Right lobe of liver (tissue), 6 donors: ENCODE results near the gene COL4A1. TPM values are rescaled to one million over a fixed set of nuclear protein-coding genes. Genes with fewer than 3 reads are reported as not detected.
"Not testable (repeated sequence)": the region's sequence is repeated elsewhere in the genome, so short reads cannot be mapped to it uniquely, and the experiment has no call there.

Source experiments
- ATAC-seq, 4 donors: fragments of 200-7000 bp; cut with Tn5 transposase; one replicate each; pipeline ENCODE4 v1.9.1; 2020; ENCODE audit warnings: mild to moderate bottlenecking in 4 of 4, moderate library complexity in 4 of 4
- DNase-seq, 3 donors: peaks; one replicate each; pipeline ENCODE4 v3.0.0-alpha.2; 2020
- H3K27ac ChIP-seq, 3 donors: fragments of 200-600 bp; one replicate each; pipeline ENCODE4 v1.8.0; 2022
- H3K27me3 ChIP-seq, 2 donors: fragments of 200-600 bp; one replicate each; pipeline ENCODE4 v1.8.0; 2022
- H3K36me3 ChIP-seq, 4 donors: fragments of 200-600 bp; sonication (generic) in 1 of 4; one replicate each; pipeline versions ENCODE4 v1.5.1 to v1.8.0; 2017 to 2022; ENCODE audit warnings: control low read depth in 1 of 4
- H3K4me1 ChIP-seq, 4 donors: fragments of 200-600 bp; sonication (generic) in 1 of 4; one replicate each; pipeline versions ENCODE4 v1.5.1 to v1.8.0; 2017 to 2022; ENCODE audit warnings: control low read depth in 1 of 4
- H3K4me3 ChIP-seq, 3 donors: fragments of 200-600 bp; one replicate each; pipeline ENCODE4 v1.8.0; 2022
- H3K9me3 ChIP-seq, 4 donors: fragments of 200-600 bp; sonication (generic) in 1 of 4; one replicate each; pipeline versions ENCODE4 v1.5.1 to v1.8.0; 2017 to 2022; ENCODE audit warnings: control low read depth in 1 of 4
- POLR2A ChIP-seq: fragments of 450-650 bp; IDR thresholded peaks from one replicate; pipeline ENCODE4 v1.6.1; 2017; ENCODE audit warnings: antibody characterized with exemption, mild to moderate bottlenecking
- WGBS: methylation state at CpG from one replicate; pipeline ENCODE4 v1.1.6; 2018; ENCODE audit warnings: low coverage, low lambda C conversion rate; ENCODE audit not compliant: insufficient coverage; ENCODE audit errors: missing lambda C conversion rate; 5-methylcytosine and 5-hydroxymethylcytosine counted together
- intact Hi-C, 2 donors: fragments of 100-400 bp; cut with DNase I; formaldehyde crosslinking; loops; one replicate each; pipeline versions ENCODE4 v1.11.2 to v1.14.1; 2022
- total RNA-seq, 6 experiments: library from RNA; depleted of rRNA in 2 of 6; stranded (reverse); fragments of >200 nt in 2 of 6; fragmentation: NEBNext Ultra II Directional in 3 of 6; extraction: Animal tissue kit (Norgen Biotek cat#: 25700) in 3 of 6; gene quantifications; one replicate each; pipeline versions ENCODE4 v1.1.0 to v1.2.4, GENCODE V29; 2016 to 2023
- TF ChIP-seq, protein P1 (sequence below), 4 donors: fragments of 200-600 bp in 3 of 4; fragments of 450-650 bp in 1 of 4; IDR thresholded peaks; one replicate each; pipeline versions ENCODE4 v1.5.1 to v1.8.0; 2016 to 2022; ENCODE audit warnings: antibody characterized with exemption in 4 of 4, mild to moderate bottlenecking in 2 of 4
- donor health status: DM: no; HTN: yes; CAD: no.
- donor health status: DM: no; HTN: no; CAD: no.
- donor health status: DM: no; HTN: no; CAD: no.
- donor health status: DM: no; HTN: yes; CAD: no.
- donor health status: DM: no; HTN: yes; CAD: no.

The COL4A1 gene
- total RNA-seq, 6 experiments from 2014 or later, result 8.0 to 89.8 (median 41.1) TPM

DNA sequence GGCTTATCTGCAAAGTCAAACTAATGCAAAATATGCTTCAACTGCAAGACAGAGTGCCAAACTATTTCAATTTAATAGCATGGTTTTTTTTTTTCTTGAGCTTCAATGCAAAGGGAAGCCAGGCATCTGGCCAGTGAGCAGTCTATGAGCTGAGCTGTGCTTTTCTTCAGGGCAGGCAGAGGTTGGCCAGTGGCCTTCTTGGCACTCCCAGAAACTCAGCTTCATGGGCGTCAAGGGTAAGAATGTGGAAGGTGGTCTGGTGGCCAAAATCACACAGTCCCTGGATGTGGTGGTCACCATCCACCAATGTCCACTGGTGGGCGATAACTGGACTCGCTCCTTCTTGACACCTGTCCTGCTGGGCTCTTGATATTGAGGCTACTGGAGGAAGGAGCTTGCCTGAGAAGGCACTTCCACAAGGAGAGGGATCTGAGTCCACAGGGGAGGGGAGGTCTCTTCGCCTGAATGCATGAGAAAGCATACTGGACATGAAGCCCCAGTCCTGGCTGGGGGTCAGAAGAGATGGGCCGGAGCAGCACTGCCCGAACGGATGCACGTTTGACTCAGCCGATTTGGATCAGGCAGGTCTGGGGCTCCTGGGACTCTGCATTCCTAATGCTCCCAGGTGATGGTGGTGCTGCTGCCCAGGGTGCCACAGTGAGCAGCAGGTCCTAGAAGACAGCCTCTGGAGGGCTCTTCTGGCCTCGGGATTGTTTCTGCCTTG lies 17.2 kb upstream of the COL4A1 start:
- Histone ChIP-seq H3K27ac (no peak overlapping the region), H3K4me3 (no peak overlapping the region), H3K4me1 (no peaks in the 10 kb centered on the region), H3K9me3 (no peaks in the 10 kb centered on the region), H3K36me3 (no peaks in the 10 kb centered on the region), H3K27me3 (no peaks in the 10 kb centered on the region)
- TF ChIP-seq, protein P1, sequence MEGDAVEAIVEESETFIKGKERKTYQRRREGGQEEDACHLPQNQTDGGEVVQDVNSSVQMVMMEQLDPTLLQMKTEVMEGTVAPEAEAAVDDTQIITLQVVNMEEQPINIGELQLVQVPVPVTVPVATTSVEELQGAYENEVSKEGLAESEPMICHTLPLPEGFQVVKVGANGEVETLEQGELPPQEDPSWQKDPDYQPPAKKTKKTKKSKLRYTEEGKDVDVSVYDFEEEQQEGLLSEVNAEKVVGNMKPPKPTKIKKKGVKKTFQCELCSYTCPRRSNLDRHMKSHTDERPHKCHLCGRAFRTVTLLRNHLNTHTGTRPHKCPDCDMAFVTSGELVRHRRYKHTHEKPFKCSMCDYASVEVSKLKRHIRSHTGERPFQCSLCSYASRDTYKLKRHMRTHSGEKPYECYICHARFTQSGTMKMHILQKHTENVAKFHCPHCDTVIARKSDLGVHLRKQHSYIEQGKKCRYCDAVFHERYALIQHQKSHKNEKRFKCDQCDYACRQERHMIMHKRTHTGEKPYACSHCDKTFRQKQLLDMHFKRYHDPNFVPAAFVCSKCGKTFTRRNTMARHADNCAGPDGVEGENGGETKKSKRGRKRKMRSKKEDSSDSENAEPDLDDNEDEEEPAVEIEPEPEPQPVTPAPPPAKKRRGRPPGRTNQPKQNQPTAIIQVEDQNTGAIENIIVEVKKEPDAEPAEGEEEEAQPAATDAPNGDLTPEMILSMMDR (IDR thresholded peaks at IDR 0.05), result no peak
- TF ChIP-seq POLR2A, result no peak
- no peak for ATAC-seq
- intact Hi-C loops, result no loop called here
- no peak for DNase-seq
- 49% methylated on average over 3 of the region's 10 CpGs for WGBS

DNA sequence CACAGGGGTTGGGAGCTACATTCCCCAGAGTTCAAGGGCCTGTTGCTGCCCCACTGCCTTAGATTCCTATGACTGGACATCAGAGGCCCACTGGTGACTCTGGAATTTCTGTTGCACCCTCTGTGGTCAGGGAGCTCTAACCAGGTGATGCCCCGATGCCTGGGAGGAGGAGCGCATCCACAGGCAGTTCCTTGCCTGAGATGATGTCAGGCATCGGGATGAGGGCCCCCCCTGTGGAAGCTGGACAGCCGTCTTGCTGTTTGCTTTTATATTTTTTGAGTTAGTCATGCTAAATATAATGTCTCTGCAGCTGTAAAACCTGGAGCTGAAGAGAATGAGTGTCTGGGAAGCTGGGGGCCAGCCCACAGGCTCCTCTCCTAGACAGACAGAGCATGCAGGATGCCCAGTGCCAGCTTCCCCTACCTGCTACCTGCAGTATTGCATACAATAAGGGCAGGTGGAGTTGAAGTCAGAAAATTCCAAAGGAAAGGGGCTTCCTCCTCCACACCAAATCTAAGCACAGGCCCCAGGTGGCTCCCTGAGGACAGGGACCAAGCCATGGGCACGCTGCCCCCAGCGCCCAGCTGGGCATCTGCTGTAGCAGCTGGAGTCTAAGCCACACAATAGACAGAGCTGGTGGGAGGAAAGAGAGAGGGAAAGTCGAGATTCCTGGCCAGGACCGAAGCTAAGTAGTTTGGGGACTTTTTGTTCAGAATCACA lies 16.4 kb upstream of the COL4A1 start:
- Histone ChIP-seq H3K36me3 (no peaks in the 10 kb centered on the region), H3K27ac (no peak overlapping the region), H3K27me3 (no peaks in the 10 kb centered on the region), H3K9me3 (no peaks in the 10 kb centered on the region), H3K4me1 (no peaks in the 10 kb centered on the region), H3K4me3 (no peak overlapping the region)
- DNase-seq, result no peak
- intact Hi-C loops, result no loop called here
- TF ChIP-seq, protein P1 (IDR thresholded peaks at IDR 0.05), result no peak
- TF ChIP-seq POLR2A, result no peak
- 16% methylated on average over 2 of the region's 8 CpGs for WGBS
- no peak for ATAC-seq

DNA sequence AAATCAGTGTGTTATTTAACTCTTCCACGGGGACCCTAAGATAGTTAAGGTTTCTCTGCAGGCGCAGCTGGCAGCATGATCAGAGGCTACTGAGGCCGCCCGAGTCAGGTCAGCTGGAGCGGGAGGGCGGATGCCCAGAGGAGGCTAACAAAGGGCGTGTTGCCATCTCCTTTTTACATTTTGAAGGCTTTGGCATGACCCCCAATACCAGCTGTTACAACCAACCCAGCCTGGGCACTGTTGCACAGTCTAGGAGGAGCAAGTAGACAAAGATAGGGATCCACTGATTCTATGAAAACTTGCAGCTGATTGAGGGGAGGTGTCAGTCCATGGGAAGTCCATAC lies 15.8 kb upstream of the COL4A1 start:
- DNase-seq (no peak), ATAC-seq (no peak)
- Histone ChIP-seq H3K4me3 (no peak overlapping the region), H3K4me1 (no peaks in the 10 kb centered on the region), H3K36me3 (no peaks in the 10 kb centered on the region), H3K9me3 (no peaks in the 10 kb centered on the region), H3K27me3 (no peaks in the 10 kb centered on the region), H3K27ac (no peak overlapping the region)
- WGBS, result 75% methylated on average over 7 of the region's 7 CpGs
- intact Hi-C loops, result no loop called here
- no peak for TF ChIP-seq POLR2A
- TF ChIP-seq, protein P1 (IDR thresholded peaks at IDR 0.05), result no peak

DNA sequence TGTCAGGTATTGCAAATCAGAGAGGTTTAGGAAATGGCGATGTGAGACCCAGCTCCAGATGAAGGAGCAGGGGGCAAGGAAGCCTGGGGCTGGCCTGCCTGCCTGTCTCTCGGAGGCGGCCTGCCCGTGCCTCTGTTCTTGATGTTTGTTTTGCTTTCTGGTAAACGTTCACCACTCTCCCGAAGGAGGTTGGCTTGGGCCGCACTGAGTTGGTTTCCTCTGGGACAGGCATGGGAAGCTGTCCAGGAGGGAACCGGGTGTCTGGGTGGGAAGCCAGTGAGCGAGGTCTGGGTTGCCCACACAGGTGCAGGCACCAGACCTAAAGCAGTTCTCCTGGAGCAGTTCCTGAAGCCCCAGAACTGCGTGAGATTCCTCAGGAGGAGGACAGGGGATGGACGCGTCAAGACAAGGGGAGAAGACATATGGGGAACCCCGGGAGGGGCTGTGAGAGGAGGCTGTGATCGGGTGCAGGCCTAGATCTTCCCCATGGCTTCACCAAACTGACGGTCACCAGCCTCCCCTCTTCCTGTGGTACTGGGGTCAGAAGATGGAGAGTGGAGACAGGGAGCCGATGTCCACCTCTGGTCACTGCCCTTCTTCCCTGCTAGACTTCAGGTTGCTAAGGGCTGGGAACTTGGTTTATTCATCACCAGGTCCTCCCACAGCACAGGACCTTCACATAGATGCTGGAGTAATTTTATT lies 15.3 kb upstream of the COL4A1 start:
- H3K4me3 ChIP-seq, result no peak overlapping the region
- H3K27me3 ChIP-seq, result no peaks in the 10 kb centered on the region
- intact Hi-C loops, result no loop called here
- DNase-seq (no peak), ATAC-seq (no peak)
- no peaks in the 10 kb centered on the region for H3K9me3 ChIP-seq
- TF ChIP-seq, protein P1 (IDR thresholded peaks at IDR 0.05), result no peak
- no peak for TF ChIP-seq POLR2A
- no peak overlapping the region for H3K27ac ChIP-seq
- WGBS, result 50% methylated on average over 10 of the region's 16 CpGs
- H3K4me1 ChIP-seq, result no peaks in the 10 kb centered on the region
- no peaks in the 10 kb centered on the region for H3K36me3 ChIP-seq

DNA sequence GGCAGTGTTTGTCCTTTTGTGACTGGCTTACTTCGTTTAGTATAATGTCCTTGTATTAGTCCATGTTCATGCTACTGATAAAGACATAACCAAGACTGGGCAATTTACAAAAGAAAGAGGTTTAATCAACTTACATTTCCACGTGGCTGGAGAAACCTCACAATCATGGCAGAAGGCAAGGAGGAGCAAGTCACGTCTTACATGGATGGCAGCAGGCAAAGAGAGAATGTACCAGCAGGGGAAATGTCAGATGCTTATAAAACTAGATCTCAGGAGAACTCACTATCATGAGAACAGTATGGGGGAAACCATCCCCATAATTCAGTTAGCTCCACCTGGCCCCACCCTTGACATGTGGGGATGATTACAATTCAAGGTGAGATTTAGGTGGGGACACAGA lies 14.6 kb upstream of the COL4A1 start:
- H3K36me3 ChIP-seq, H3K9me3 ChIP-seq, ATAC-seq, H3K27ac ChIP-seq, DNase-seq, H3K4me1 ChIP-seq, H3K27me3 ChIP-seq, H3K4me3 ChIP-seq, intact Hi-C loops: not testable (repeated sequence)
- 47% methylated on average over 3 of the region's 3 CpGs for WGBS
